Mucosa of rectum (tissue), 2 donors: ENCODE measurements around the gene AADAT.
"Not testable (repeated sequence)": the region's sequence is repeated elsewhere in the genome, so short reads cannot be mapped to it uniquely, and the experiment has no call there.

ENCODE experiments used
- H3K27ac ChIP-seq, 2 donors: one replicate each; pipeline ENCODE4 v1.7.0; 2013; ENCODE audit warnings: inconsistent platforms in 2 of 2, low read depth in 2 of 2, low read length in 2 of 2
- H3K27me3 ChIP-seq, 2 donors: one replicate each; pipeline ENCODE4 v1.7.0; 2013; ENCODE audit warnings: low read length in 2 of 2; ENCODE audit not compliant: control insufficient read depth in 2 of 2, insufficient read depth in 2 of 2
- H3K36me3 ChIP-seq, 2 donors: one replicate each; pipeline ENCODE4 v1.7.0; 2013; ENCODE audit warnings: low read length in 2 of 2; ENCODE audit not compliant: control insufficient read depth in 2 of 2, insufficient read depth in 2 of 2
- H3K4me1 ChIP-seq, 2 donors: one replicate each; pipeline ENCODE4 v1.7.0; 2013; ENCODE audit warnings: low read length in 2 of 2, mild to moderate bottlenecking in 1 of 2; ENCODE audit not compliant: control insufficient read depth in 2 of 2, insufficient read depth in 2 of 2
- H3K4me3 ChIP-seq, 2 donors: one replicate each; pipeline ENCODE4 v1.7.0; 2013; ENCODE audit warnings: low read length in 2 of 2
- H3K9ac ChIP-seq, 2 donors: one replicate each; pipeline ENCODE4 v1.7.0; 2013; ENCODE audit warnings: low read length in 2 of 2, low read depth in 1 of 2, mild to moderate bottlenecking in 1 of 2
- H3K9me3 ChIP-seq, 2 donors: one replicate each; pipeline ENCODE4 v1.7.0; 2013; ENCODE audit warnings: low read length in 2 of 2; ENCODE audit not compliant: control insufficient read depth in 2 of 2
- donor health status: healthy.
- donor health status: Normal muscosa, but diverticular disease.

The AADAT gene

GRCh38 chr4:170114183-170114582 lies 24.4 kb upstream of the AADAT start:
- not testable (repeated sequence) for H3K9me3 ChIP-seq

DNA sequence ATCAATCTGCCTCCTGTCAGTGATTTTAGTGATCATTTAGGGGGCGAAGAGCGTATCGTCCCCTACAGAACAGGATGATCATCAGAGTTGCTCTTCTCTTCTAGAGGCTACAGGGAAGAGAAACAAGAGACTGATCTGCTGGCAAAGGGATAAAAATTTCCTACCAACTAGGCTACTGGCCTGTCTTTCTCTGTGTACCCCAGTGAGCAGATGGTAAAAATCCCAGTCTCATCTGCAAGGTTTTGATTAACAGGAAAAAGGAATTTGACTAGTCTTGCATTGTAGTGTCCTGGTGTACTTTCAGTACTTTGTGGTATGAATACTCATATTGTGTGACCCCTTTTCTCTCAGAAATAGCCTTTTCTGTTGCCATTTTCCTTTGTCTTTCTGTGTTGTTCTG lies 21.8 kb upstream of the AADAT start:
- Histone ChIP-seq H3K4me1 (no peaks in the 10 kb centered on the region), H3K36me3 (no peaks in the 10 kb centered on the region), H3K27me3 (peaks cover 0 to 4% of the 10 kb centered on the region in 2 donors), H3K9ac (no peak overlapping the region), H3K9me3 (no peaks in the 10 kb centered on the region), H3K4me3 (no peak overlapping the region), H3K27ac (no peak overlapping the region)

More at GRCh38 chr4:170114183-170114582, 24.4 kb upstream of the AADAT start:
- H3K4me3 ChIP-seq, H3K27ac ChIP-seq, H3K9ac ChIP-seq, H3K4me1 ChIP-seq, H3K27me3 ChIP-seq, H3K36me3 ChIP-seq: not testable (repeated sequence)

- H3K9me3 ChIP-seq = no peaks in the 10 kb centered on the region
- no peak overlapping the region for H3K27ac ChIP-seq
These were observed 21.3 kb upstream of the AADAT start for GRCh38 chr4:170111085-170111484.

GRCh38 chr4:170110285-170110672 lies 20.5 kb upstream of the AADAT start:
- Histone ChIP-seq H3K4me1 (no peaks in the 10 kb centered on the region), H3K9me3 (no peaks in the 10 kb centered on the region), H3K27ac (no peak overlapping the region), H3K4me3 (no peak overlapping the region), H3K9ac (no peak overlapping the region), H3K27me3 (peaks cover 0 to 4% of the 10 kb centered on the region in 2 donors), H3K36me3 (no peaks in the 10 kb centered on the region)

More at GRCh38 chr4:170111085-170111484, 21.3 kb upstream of the AADAT start:
- Histone ChIP-seq H3K9ac (no peak overlapping the region), H3K4me3 (no peak overlapping the region), H3K36me3 (no peaks in the 10 kb centered on the region), H3K4me1 (no peaks in the 10 kb centered on the region), H3K27me3 (peaks cover 0 to 4% of the 10 kb centered on the region in 2 donors)

GRCh38 chr4:170109586-170110284 lies 20.0 kb upstream of the AADAT start:
- H3K9me3 ChIP-seq = no peaks in the 10 kb centered on the region
- no peaks in the 10 kb centered on the region for H3K4me1 ChIP-seq
- no peak overlapping the region for H3K9ac ChIP-seq
- peaks cover 0 to 4% of the 10 kb centered on the region in 2 donors for H3K27me3 ChIP-seq
- H3K36me3 ChIP-seq = no peaks in the 10 kb centered on the region
- no peak overlapping the region for H3K27ac ChIP-seq
- H3K4me3 ChIP-seq = no peak overlapping the region

GRCh38 chr4:170106900-170107299 lies 17.1 kb upstream of the AADAT start:
- no peak overlapping the region for H3K27ac ChIP-seq
- H3K9me3 ChIP-seq = no peaks in the 10 kb centered on the region
- no peak overlapping the region for H3K4me3 ChIP-seq
- H3K9ac ChIP-seq = no peak overlapping the region
- H3K4me1 ChIP-seq = no peaks in the 10 kb centered on the region
- H3K36me3 ChIP-seq = no peaks in the 10 kb centered on the region
- H3K27me3 ChIP-seq = peaks cover 0 to 4% of the 10 kb centered on the region in 2 donors

GRCh38 chr4:170102426-170102825 lies 12.7 kb upstream of the AADAT start:
- no peaks in the 10 kb centered on the region for H3K36me3 ChIP-seq
- H3K27ac ChIP-seq = no peak overlapping the region
- no peaks in the 10 kb centered on the region for H3K27me3 ChIP-seq
- no peaks in the 10 kb centered on the region for H3K9me3 ChIP-seq
- no peak overlapping the region for H3K9ac ChIP-seq
- H3K4me3 ChIP-seq = no peak overlapping the region
- H3K4me1 ChIP-seq = no peaks in the 10 kb centered on the region

DNA sequence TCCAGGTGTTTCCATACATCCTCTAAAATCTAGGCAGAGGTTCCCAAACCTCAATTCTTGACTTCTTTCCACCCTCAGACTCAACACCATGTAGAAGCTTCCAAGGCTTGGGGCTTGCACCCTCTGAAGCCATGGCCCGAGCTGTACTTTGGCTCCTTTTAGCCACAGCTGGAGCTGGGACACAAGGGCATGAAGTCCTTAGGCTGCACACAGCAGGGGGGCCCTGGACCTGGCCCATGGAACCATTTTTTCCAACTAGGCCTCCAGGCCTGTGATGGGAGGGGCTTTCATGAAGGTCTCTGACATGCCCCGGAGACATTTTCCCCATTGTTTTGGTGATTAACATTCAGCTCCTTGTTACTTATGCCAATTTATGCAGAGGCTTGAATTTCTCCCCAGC lies 8.4 kb upstream of the AADAT start:
- H3K4me1 ChIP-seq, H3K9ac ChIP-seq, H3K4me3 ChIP-seq, H3K9me3 ChIP-seq, H3K27ac ChIP-seq, H3K27me3 ChIP-seq, H3K36me3 ChIP-seq: not testable (repeated sequence)

DNA sequence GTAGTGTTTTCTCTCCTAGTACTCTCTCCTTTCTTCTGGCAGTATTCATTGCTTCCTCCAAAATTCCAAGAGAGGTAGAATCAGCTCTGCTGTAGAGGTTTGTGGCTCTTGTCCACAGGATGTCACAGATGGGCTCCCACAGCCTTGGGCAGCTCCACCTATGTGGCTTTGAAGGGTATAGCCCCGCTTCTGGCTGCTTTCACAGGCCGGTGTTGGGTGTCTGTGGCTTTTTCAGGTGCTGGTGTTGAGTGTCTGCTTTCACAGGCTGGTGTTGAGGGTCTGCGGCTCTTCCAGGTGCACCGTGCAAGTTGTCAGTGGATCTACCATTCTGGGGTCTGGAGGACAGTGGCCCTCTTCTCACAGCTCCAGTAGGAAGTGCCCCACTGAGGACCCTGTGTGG lies 7.9 kb upstream of the AADAT start:
- H3K4me3 ChIP-seq = no peak overlapping the region
- H3K9ac ChIP-seq = no peak overlapping the region
- no peaks in the 10 kb centered on the region for H3K4me1 ChIP-seq
- no peaks in the 10 kb centered on the region for H3K27me3 ChIP-seq
- H3K27ac ChIP-seq = no peak overlapping the region
- no peaks in the 10 kb centered on the region for H3K36me3 ChIP-seq
- no peaks in the 10 kb centered on the region for H3K9me3 ChIP-seq

GRCh38 chr4:170093973-170094535 lies 4.3 kb upstream of the AADAT start:
- H3K9me3 ChIP-seq = no peaks in the 10 kb centered on the region
- no peak overlapping the region for H3K9ac ChIP-seq
- H3K27ac ChIP-seq = no peak overlapping the region
- peaks cover 0 to 4% of the 10 kb centered on the region in 2 donors for H3K27me3 ChIP-seq
- no peaks in the 10 kb centered on the region for H3K36me3 ChIP-seq
- no peak overlapping the region for H3K4me3 ChIP-seq
- H3K4me1 ChIP-seq = no peaks in the 10 kb centered on the region
